GM12875 (cell line): ENCODE results near the gene PYDC2.

Experiments used
- H3K4me3 ChIP-seq: one replicate; pipeline ENCODE4 v1.5.1; 2011; ENCODE audit warnings: low read depth, low read length, control low read depth
- CTCF ChIP-seq: IDR thresholded peaks from 2 replicates; pipeline ENCODE4 v1.5.1; 2011; ENCODE audit warnings: low read depth, mild to moderate bottlenecking, control low read depth, inconsistent platforms, low read length, moderate library complexity, borderline replicate concordance; ENCODE audit not compliant: insufficient read depth

Gene PYDC2

GRCh38 chr3:191461113-191461595, at the start of gene PYDC2:
Gene PYDC2, plus strand, starts transcription at chr3:191461163. Its CDS starts 0 bp downstream, at chr3:191461163.
- TF ChIP-seq CTCF = no peak
- H3K4me3 ChIP-seq = no peak within 1 kb of the TSS

GRCh38 chr3:191412759-191413158, 48.2 kb upstream of the PYDC2 start:
- H3K4me3 ChIP-seq = no peak overlapping the region
- TF ChIP-seq CTCF = no peak

- no peak overlapping the region for H3K4me3 ChIP-seq
- no peak for TF ChIP-seq CTCF
Measured at GRCh38 chr3:191414286-191414685, 46.7 kb upstream of the PYDC2 start.

DNA sequence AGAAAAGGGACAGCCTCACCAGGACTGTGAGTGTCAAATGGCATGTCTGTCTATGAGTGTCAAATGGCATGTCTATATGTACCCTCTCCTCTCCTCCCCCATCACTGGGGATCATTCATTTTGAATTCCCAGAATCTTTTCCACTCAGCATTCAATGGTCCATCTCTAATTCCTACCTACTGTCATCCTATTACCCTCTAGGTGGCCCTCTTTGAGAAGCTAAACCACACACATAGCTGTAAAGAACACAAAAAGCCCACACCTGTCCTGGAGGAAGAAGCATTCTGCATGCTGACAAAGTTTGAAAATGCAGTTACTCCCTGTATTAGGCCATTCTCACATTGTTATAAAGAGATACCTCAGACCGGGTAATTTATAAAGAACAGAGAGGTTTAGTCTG, 46.2 kb upstream of the PYDC2 start:
- TF ChIP-seq CTCF = no peak
- no peak overlapping the region for H3K4me3 ChIP-seq

- no peak overlapping the region for H3K4me3 ChIP-seq
Measured at GRCh38 chr3:191415566-191415965, 45.4 kb upstream of the PYDC2 start.

DNA sequence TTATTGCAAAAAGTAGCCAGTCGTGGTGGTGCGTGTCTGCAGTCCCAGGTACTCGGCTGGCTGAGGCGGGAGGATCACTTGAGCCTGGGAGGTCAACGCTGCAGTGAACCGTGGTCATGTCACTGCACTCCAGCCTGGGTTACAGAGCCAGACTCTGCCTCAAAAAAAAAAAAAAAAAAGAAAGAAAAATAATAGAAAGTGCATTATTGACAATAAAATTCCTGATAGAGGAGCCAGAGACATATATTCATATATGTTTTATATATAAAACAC, 43.6 kb upstream of the PYDC2 start:
- no peak for TF ChIP-seq CTCF
- H3K4me3 ChIP-seq = no peak overlapping the region

More at GRCh38 chr3:191415566-191415965, 45.4 kb upstream of the PYDC2 start:
- TF ChIP-seq CTCF = no peak

GRCh38 chr3:191420771-191421170, 40.2 kb upstream of the PYDC2 start:
- no peak for TF ChIP-seq CTCF
- H3K4me3 ChIP-seq = no peak overlapping the region
